Measurements from ENCODE around the gene TMEM63B. TPM values are rescaled to one million over a fixed set of nuclear protein-coding genes. Genes with fewer than 3 reads are reported as not detected.

The TMEM63B gene
- total and polyA plus RNA-seq, 2 donors (not counting 1 experiment from before 2014, with no cell fraction given), result 15.4 to 19.1 TPM

GRCh38 chr6:44198684-44199083, 71.3 kb downstream of the TMEM63B start:
- no peak for DNase-seq
- Histone ChIP-seq H3K9me3 (ENCODE audit: control extremely low read depth in 1 of 3, control insufficient read depth in 2 of 3, insufficient read depth in 1 of 3, low read length in 2 of 3) (no peaks in the 10 kb centered on the region), H3K79me2 (ENCODE audit: control insufficient read depth, insufficient read depth, low read length) (no peaks in the 10 kb centered on the region), H3K27ac (ENCODE audit: low read length in 2 of 2) (no peak overlapping the region), H2AFZ (ENCODE audit: insufficient read depth, low read depth, low read length, poor library complexity, severe bottlenecking) (no peak overlapping the region), H3K4me1 (ENCODE audit: control insufficient read depth in 2 of 2, insufficient read depth in 2 of 2, low read length in 2 of 2) (no peaks in the 10 kb centered on the region), H3K27me3 (replicated peaks in 1 of 4; ENCODE audit: control extremely low read depth in 1 of 4, control insufficient read depth in 3 of 4, insufficient read depth in 4 of 4, low read length in 3 of 4) (no peaks in the 10 kb centered on the region), H3K36me3 (replicated peaks in 1 of 2; ENCODE audit: control extremely low read depth in 1 of 2, control insufficient read depth in 1 of 2, extremely low read depth in 1 of 2, insufficient read depth in 2 of 2, low read length in 1 of 2) (no peaks in the 10 kb centered on the region), H3K9ac (ENCODE audit: low read length) (no peak overlapping the region), H3K4me2 (replicated peaks; ENCODE audit: low read depth, low read length, poor library complexity, severe bottlenecking) (no peak overlapping the region), H3K4me3 (ENCODE audit: control extremely low read depth in 1 of 5, extremely low read depth in 1 of 5, insufficient read depth in 1 of 5, low read depth in 2 of 5, low read length in 4 of 5) (no peak overlapping the region), H4K20me1 (ENCODE audit: control insufficient read depth, insufficient read depth, low read length, poor library complexity, severe bottlenecking) (no peaks in the 10 kb centered on the region)
- H3K27me3 Mint-ChIP-seq, result peaks cover 4% of the 10 kb centered on the region
- 80% methylated on average over 1 of the region's 3 CpGs for WGBS (ENCODE audit: insufficient coverage)
- H3K27ac Mint-ChIP-seq, result no peak overlapping the region
- no peaks in the 10 kb centered on the region for H3K9me3 Mint-ChIP-seq (ENCODE audit: insufficient read depth)
- intact Hi-C loops (cut with micrococcal nuclease), result no loop called here
- ChIA-PET CTCF (no interaction called here), POLR2A (no interaction called here)
- TF ChIP-seq EZH2 (IDR thresholded peaks at IDR 0.05; ENCODE audit: borderline replicate concordance, insufficient read depth, low read depth, low read length, poor library complexity, severe bottlenecking) (no peak), CTCF (IDR thresholded peaks at IDR 0.05) (no peak)
- ATAC-seq (ENCODE audit: low read depth), result no peak
- H3K4me1 Mint-ChIP-seq, result no peaks in the 10 kb centered on the region
- no peak overlapping the region for H3K4me3 Mint-ChIP-seq

GRCh38 chr6:44199883-44200282, 72.5 kb downstream of the TMEM63B start:
- H3K4me1 Mint-ChIP-seq, result no peaks in the 10 kb centered on the region
- no peak overlapping the region for H3K4me2 ChIP-seq (replicated peaks; ENCODE audit: low read depth, low read length, poor library complexity, severe bottlenecking)
- no peaks in the 10 kb centered on the region for H3K27me3 ChIP-seq (replicated peaks in 1 of 4; ENCODE audit: control extremely low read depth in 1 of 4, control insufficient read depth in 3 of 4, insufficient read depth in 4 of 4, low read length in 3 of 4)
- H3K27ac ChIP-seq (ENCODE audit: low read length in 2 of 2), result no peak overlapping the region
- no peak for DNase-seq
- no peaks in the 10 kb centered on the region for H3K79me2 ChIP-seq (ENCODE audit: control insufficient read depth, insufficient read depth, low read length)
- POLR2A ChIA-PET, result no interaction called here
- intact Hi-C loops (cut with micrococcal nuclease), result no loop called here
- 100% methylated on average over 1 of the region's 4 CpGs for WGBS (ENCODE audit: insufficient coverage)
- CTCF ChIA-PET, result interaction anchor here (1.1 kb wide), 1 partner anchor 21 kb away, joined by 3 read pairs; no protein-coding TSS in a partner anchor
- H3K27ac Mint-ChIP-seq, result no peak overlapping the region
- no peaks in the 10 kb centered on the region for H4K20me1 ChIP-seq (ENCODE audit: control insufficient read depth, insufficient read depth, low read length, poor library complexity, severe bottlenecking)
- no peaks in the 10 kb centered on the region for H3K9me3 Mint-ChIP-seq (ENCODE audit: insufficient read depth)
- peaks cover 2% of the 10 kb centered on the region for H3K27me3 Mint-ChIP-seq
- no peak overlapping the region for H3K4me3 Mint-ChIP-seq
- H3K4me3 ChIP-seq (ENCODE audit: control extremely low read depth in 1 of 5, extremely low read depth in 1 of 5, insufficient read depth in 1 of 5, low read depth in 2 of 5, low read length in 4 of 5), result no peak overlapping the region
- no peak for TF ChIP-seq EZH2 (IDR thresholded peaks at IDR 0.05; ENCODE audit: borderline replicate concordance, insufficient read depth, low read depth, low read length, poor library complexity, severe bottlenecking)
- TF ChIP-seq CTCF (IDR thresholded peaks at IDR 0.05), result no peak
- H3K9ac ChIP-seq (ENCODE audit: low read length), result no peak overlapping the region
- no peaks in the 10 kb centered on the region for H3K36me3 ChIP-seq (replicated peaks in 1 of 2; ENCODE audit: control extremely low read depth in 1 of 2, control insufficient read depth in 1 of 2, extremely low read depth in 1 of 2, insufficient read depth in 2 of 2, low read length in 1 of 2)
- no peaks in the 10 kb centered on the region for H3K4me1 ChIP-seq (ENCODE audit: control insufficient read depth in 2 of 2, insufficient read depth in 2 of 2, low read length in 2 of 2)
- ATAC-seq (ENCODE audit: low read depth), result no peak
- H3K9me3 ChIP-seq (ENCODE audit: control extremely low read depth in 1 of 3, control insufficient read depth in 2 of 3, insufficient read depth in 1 of 3, low read length in 2 of 3), result no peaks in the 10 kb centered on the region
- H2AFZ ChIP-seq (ENCODE audit: insufficient read depth, low read depth, low read length, poor library complexity, severe bottlenecking), result no peak overlapping the region
